HCT116 (cell line): Measurements from ENCODE around the gene CHST11. TPM values are rescaled to one million over a fixed set of nuclear protein-coding genes. Genes with fewer than 3 reads are reported as not detected.

Experiments used
- ATAC-seq: fragments of 200-7000 bp; cut with Tn5 transposase; 2 replicates; pipeline ENCODE4 v1.9.1; 2020; ENCODE audit warnings: mild to moderate bottlenecking, moderate library complexity
- BruUV-seq: library from RNA; stranded (reverse); fragments of 400-500 nt; replicated peaks from 2 replicates; lab custom pipeline; 2021; lab: Mats Ljungman, UMichigan
- CTCF ChIA-PET: fragments of 300-600 bp; sonication (Branson Sonifier 250); formaldehyde crosslinking; loops from one replicate; lab custom pipeline; 2021; ENCODE audit warnings: antibody characterized with exemption; lab: Charles Lee
- POLR2A ChIA-PET: fragments of 300-600, 350-600 bp; sonication (Branson Sonifier 250); formaldehyde crosslinking; loops from one replicate; lab custom pipeline; 2021; ENCODE audit warnings: antibody characterized with exemption; lab: Charles Lee
- RAD21 ChIA-PET, 2 experiments: fragments of 300-600 bp; sonication (Branson Sonifier 250); formaldehyde crosslinking; loops; one replicate each; lab custom pipeline; 2023; ENCODE audit warnings: low total read pairs in 2 of 2; ENCODE audit not compliant: uncharacterized antibody in 2 of 2, unreplicated experiment in 2 of 2, low non-redundant PET in 1 of 2; lab: Charles Lee
- DNase-seq: peaks from one replicate; pipeline ENCODE4 v3.0.0-alpha.2; 2010; ENCODE audit warnings: low read depth, low spot score
- H2AFZ ChIP-seq: fragments of 200-600 bp; shearing (Covaris generic), sonication (generic); 2 replicates; pipeline ENCODE4 v1.6.1; 2017; ENCODE audit warnings: low read depth, mixed run types, mixed read lengths, antibody characterized with exemption, low read length; ENCODE audit not compliant: poor library complexity, severe bottlenecking
- H3K27ac ChIP-seq: 2 replicates; pipeline ENCODE4 v1.5.1; 2012; ENCODE audit warnings: low read depth, low read length
- H3K27me3 ChIP-seq: fragments of 200-600 bp; sonication (generic); 2 replicates; pipeline ENCODE4 v1.6.1; 2016; ENCODE audit warnings: mixed run types, low read length, mixed read lengths; ENCODE audit not compliant: insufficient read depth
- H3K36me3 ChIP-seq, 2 experiments: fragments of 200-500 bp in 1 of 2; fragments of 200-600 bp in 1 of 2; sonication (Bioruptor generic) in 1 of 2; sonication (generic) in 1 of 2; 2 replicates each; pipeline versions ENCODE4 v1.5.1 to v1.6.1; 2014 to 2016; ENCODE audit warnings: low read length in 2 of 2, inconsistent platforms in 1 of 2, mixed read lengths in 1 of 2, mixed run types in 1 of 2; ENCODE audit not compliant: insufficient read depth in 2 of 2, control insufficient read depth in 1 of 2
- H3K4me1 ChIP-seq, 2 experiments: fragments of 200-600 bp in 1 of 2; sonication (generic) in 1 of 2; 2 replicates each; pipeline versions ENCODE4 v1.5.1 to v1.6.1; 2012 to 2017; ENCODE audit warnings: low read length in 2 of 2, inconsistent platforms in 1 of 2, mild to moderate bottlenecking in 1 of 2, mixed read lengths in 1 of 2, mixed run types in 1 of 2, moderate library complexity in 1 of 2; ENCODE audit not compliant: insufficient read depth in 2 of 2, control insufficient read depth in 1 of 2
- H3K4me2 ChIP-seq: fragments of 200-600 bp; sonication (generic); 2 replicates; pipeline ENCODE4 v1.6.1; 2017; ENCODE audit warnings: mixed run types, low read length, mixed read lengths
- H3K4me3 ChIP-seq, 2 experiments: fragments of 200-600 bp in 1 of 2; sonication (generic) in 1 of 2; replicated peaks in 1 of 2; 2 replicates each; pipeline ENCODE4 v1.5.1; 2011 to 2016; ENCODE audit warnings: low read length in 2 of 2, control low read depth in 1 of 2, low read depth in 1 of 2, mild to moderate bottlenecking in 1 of 2, mixed read lengths in 1 of 2, mixed run types in 1 of 2
- H3K79me2 ChIP-seq: fragments of 200-600 bp; sonication (generic); 2 replicates; pipeline ENCODE4 v1.6.1; 2017; ENCODE audit warnings: mild to moderate bottlenecking, mixed run types, low read length, moderate library complexity, mixed read lengths; ENCODE audit not compliant: insufficient read depth
- H3K9ac ChIP-seq: fragments of 200-600 bp; sonication (generic); 2 replicates; pipeline ENCODE4 v1.6.1; 2016; ENCODE audit warnings: low read length, mixed read lengths
- H3K9me2 ChIP-seq: fragments of 200-600 bp; sonication (generic), shearing (Covaris generic); 2 replicates; pipeline ENCODE4 v1.6.1; 2017; ENCODE audit warnings: mixed run types, mild to moderate bottlenecking, moderate library complexity; ENCODE audit not compliant: insufficient read depth
- H3K9me3 ChIP-seq, 2 experiments: fragments of 200-500 bp in 1 of 2; fragments of 200-600 bp in 1 of 2; sonication (Bioruptor generic) in 1 of 2; sonication (generic) in 1 of 2; 2 replicates each; pipeline ENCODE4 v1.6.1; 2014 to 2017; ENCODE audit warnings: low read length in 2 of 2, mixed read lengths in 2 of 2, inconsistent platforms in 1 of 2, low read depth in 1 of 2, mild to moderate bottlenecking in 1 of 2, mixed run types in 1 of 2, moderate library complexity in 1 of 2; ENCODE audit not compliant: control insufficient read depth in 1 of 2, insufficient read depth in 1 of 2
- H4K20me1 ChIP-seq: fragments of 200-600 bp; sonication (generic), shearing (Covaris generic); 2 replicates; pipeline ENCODE4 v1.6.1; 2017; ENCODE audit warnings: mixed run types, mild to moderate bottlenecking, moderate library complexity; ENCODE audit not compliant: insufficient read depth
- CBX3 ChIP-seq: IDR thresholded peaks from 2 replicates; pipeline ENCODE4 v1.6.1; 2012; ENCODE audit warnings: low read depth
- CEBPB ChIP-seq: IDR thresholded peaks from 2 replicates; pipeline ENCODE4 v1.6.1; 2012; ENCODE audit warnings: low read depth
- EGR1 ChIP-seq: IDR thresholded peaks from 2 replicates; pipeline ENCODE4 v1.6.1; 2012; ENCODE audit warnings: low read depth
- EZH2 ChIP-seq: fragments of 200-600 bp; sonication (generic); IDR thresholded peaks from 2 replicates; pipeline ENCODE4 v1.6.1; 2017; ENCODE audit warnings: antibody characterized with exemption, mixed run types
- EZH2phosphoT487 ChIP-seq: fragments of 200-600 bp; IDR thresholded peaks from 2 replicates; pipeline ENCODE4 v1.6.1; 2018; ENCODE audit warnings: antibody characterized with exemption, borderline replicate concordance
- FOSL1 ChIP-seq: IDR thresholded peaks from 2 replicates; pipeline ENCODE4 v1.6.1; 2012; ENCODE audit warnings: low read depth
- JUND ChIP-seq: IDR thresholded peaks from 2 replicates; pipeline ENCODE4 v1.6.1; 2012
- POLR2A ChIP-seq: IDR thresholded peaks from 2 replicates; pipeline ENCODE4 v1.7.0; 2011; ENCODE audit warnings: borderline replicate concordance; ENCODE audit not compliant: insufficient read depth, insufficient read length; ENCODE audit errors: extremely low read depth
- POLR2AphosphoS5 ChIP-seq: IDR thresholded peaks from 2 replicates; pipeline ENCODE4 v1.6.1; 2011; ENCODE audit warnings: mild to moderate bottlenecking, low read depth, low read length, moderate library complexity
- RAD21 ChIP-seq: IDR thresholded peaks from 2 replicates; pipeline ENCODE4 v1.6.1; 2012; ENCODE audit warnings: low read depth, mild to moderate bottlenecking
- SP1 ChIP-seq: IDR thresholded peaks from 2 replicates; pipeline ENCODE4 v1.6.1; 2012; ENCODE audit warnings: low read depth
- SRF ChIP-seq: IDR thresholded peaks from 2 replicates; pipeline ENCODE4 v1.6.1; 2012; ENCODE audit warnings: low read depth
- TCF7L2 ChIP-seq: IDR thresholded peaks from 2 replicates; pipeline ENCODE4 v1.7.0; 2011; ENCODE audit warnings: borderline replicate concordance, inconsistent platforms; ENCODE audit not compliant: insufficient read depth, insufficient read length; ENCODE audit errors: extremely low read depth
- YY1 ChIP-seq: IDR thresholded peaks from 2 replicates; pipeline ENCODE4 v1.6.1; 2011; ENCODE audit warnings: low read length, low read depth, moderate library complexity, mild to moderate bottlenecking; ENCODE audit not compliant: insufficient replicate concordance; ENCODE audit errors: extremely low read depth
- ZFX ChIP-seq: fragments of 450-650 bp; IDR thresholded peaks from 2 replicates; pipeline ENCODE4 v1.6.1; 2017
- intact Hi-C: fragments of 100-400 bp; cut with micrococcal nuclease; formaldehyde crosslinking; loops from 2 replicates; pipeline ENCODE4 v1.10.0; 2022
- total RNA-seq: library from RNA; stranded (reverse); gene quantifications from one replicate; pipeline ENCODE4 v1.2.1, GENCODE V29; 2021; ENCODE audit not compliant: unreplicated experiment
- TF ChIP-seq, protein P1 (sequence below), 3 experiments: fragments of 200-600 bp in 1 of 3; sonication (generic) in 1 of 3; IDR thresholded peaks in 2 of 3; conservative IDR thresholded peaks in 1 of 3; 2 replicates each; pipeline ENCODE4 v1.5.1; 2012 to 2017; ENCODE audit warnings: low read depth in 2 of 3, low read length in 2 of 3, antibody characterized with exemption in 1 of 3, borderline replicate concordance in 1 of 3, control low read depth in 1 of 3, mild to moderate bottlenecking in 1 of 3, mixed read lengths in 1 of 3, mixed run types in 1 of 3, moderate library complexity in 1 of 3; ENCODE audit not compliant: insufficient read depth in 1 of 3
- TF ChIP-seq, protein P2 (sequence below): IDR thresholded peaks from 2 replicates; pipeline ENCODE4 v1.6.1; 2011; ENCODE audit warnings: mild to moderate bottlenecking, low read length, moderate library complexity; ENCODE audit not compliant: insufficient replicate concordance; ENCODE audit errors: extremely low read depth
- TF ChIP-seq, protein P3 (sequence below): IDR thresholded peaks from 2 replicates; pipeline ENCODE4 v1.6.1; 2012
- TF ChIP-seq, protein P4 (sequence below): IDR thresholded peaks from 2 replicates; pipeline ENCODE4 v1.6.1; 2012; ENCODE audit warnings: low read depth

CHST11 gene
- total RNA-seq, 1 experiment from 2014 or later: 10.1 TPM

DNA sequence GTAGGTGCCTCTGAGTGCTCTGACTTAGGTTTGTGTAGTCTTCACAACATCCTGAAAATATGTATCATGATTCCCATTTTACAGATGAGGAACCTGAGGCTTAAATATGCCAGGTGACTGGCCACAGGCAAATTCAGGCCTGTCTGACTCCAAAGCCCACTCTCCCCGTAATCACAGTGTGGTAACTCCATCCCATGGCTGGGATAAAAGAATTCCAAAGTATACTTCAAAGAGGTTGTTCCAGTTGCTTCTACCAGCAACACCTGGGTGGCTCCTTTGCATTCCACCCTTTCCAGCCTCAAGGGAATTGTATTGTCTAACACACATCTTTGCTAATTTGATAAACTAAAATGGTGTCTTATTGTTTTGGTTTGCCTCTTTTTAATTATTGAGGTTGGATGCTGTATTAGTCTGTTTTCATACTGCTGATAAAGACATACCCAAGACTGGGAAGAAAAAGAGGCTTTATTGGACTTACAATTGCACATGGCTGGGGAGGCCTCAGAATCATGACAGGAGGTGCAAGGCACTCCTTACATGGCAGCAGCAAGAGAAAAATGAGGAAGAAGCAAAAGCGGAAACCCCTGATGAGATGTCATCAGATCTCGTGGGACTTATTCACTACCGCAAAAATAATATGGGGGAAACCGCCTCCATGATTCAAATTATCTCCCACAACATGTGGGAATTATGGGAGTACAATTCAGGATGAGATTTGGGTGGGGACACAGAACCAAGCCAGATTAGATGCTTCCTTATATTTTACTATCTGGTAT, 9.9 kb upstream of the CHST11 start:
- Histone ChIP-seq H3K79me2 (no peaks in the 10 kb centered on the region), H3K4me2 (no peak overlapping the region), H3K9me3 (no peaks in the 10 kb centered on the region), H2AFZ (no peak overlapping the region), H4K20me1 (no peaks in the 10 kb centered on the region), H3K27me3 (no peaks in the 10 kb centered on the region), H3K4me1 (no peaks in the 10 kb centered on the region), H3K9me2 (no peaks in the 10 kb centered on the region), H3K36me3 (no peaks in the 10 kb centered on the region), H3K9ac (no peak overlapping the region), H3K4me3 (no peak overlapping the region), H3K27ac (no peak overlapping the region)
- CTCF ChIA-PET: no interaction called here
- intact Hi-C loops: no loop called here
- no peak for ATAC-seq
- POLR2A ChIA-PET: no interaction called here
- DNase-seq: no peak
- BruUV-seq: no TSS peak
- RAD21 ChIA-PET: no interaction called here
- no peak for TF ChIP-seq SRF
- no peak for TF ChIP-seq EZH2
- no peak for TF ChIP-seq ZFX
- no peak for TF ChIP-seq POLR2A
- TF ChIP-seq EGR1: no peak
- TF ChIP-seq, protein P1, sequence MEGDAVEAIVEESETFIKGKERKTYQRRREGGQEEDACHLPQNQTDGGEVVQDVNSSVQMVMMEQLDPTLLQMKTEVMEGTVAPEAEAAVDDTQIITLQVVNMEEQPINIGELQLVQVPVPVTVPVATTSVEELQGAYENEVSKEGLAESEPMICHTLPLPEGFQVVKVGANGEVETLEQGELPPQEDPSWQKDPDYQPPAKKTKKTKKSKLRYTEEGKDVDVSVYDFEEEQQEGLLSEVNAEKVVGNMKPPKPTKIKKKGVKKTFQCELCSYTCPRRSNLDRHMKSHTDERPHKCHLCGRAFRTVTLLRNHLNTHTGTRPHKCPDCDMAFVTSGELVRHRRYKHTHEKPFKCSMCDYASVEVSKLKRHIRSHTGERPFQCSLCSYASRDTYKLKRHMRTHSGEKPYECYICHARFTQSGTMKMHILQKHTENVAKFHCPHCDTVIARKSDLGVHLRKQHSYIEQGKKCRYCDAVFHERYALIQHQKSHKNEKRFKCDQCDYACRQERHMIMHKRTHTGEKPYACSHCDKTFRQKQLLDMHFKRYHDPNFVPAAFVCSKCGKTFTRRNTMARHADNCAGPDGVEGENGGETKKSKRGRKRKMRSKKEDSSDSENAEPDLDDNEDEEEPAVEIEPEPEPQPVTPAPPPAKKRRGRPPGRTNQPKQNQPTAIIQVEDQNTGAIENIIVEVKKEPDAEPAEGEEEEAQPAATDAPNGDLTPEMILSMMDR (IDR thresholded peaks at IDR 0.05 in 2 of 3, conservative IDR thresholded peaks at IDR 0.05 in 1 of 3; ENCODE audit: borderline replicate concordance in 1 of 3, insufficient read depth in 1 of 3, low read depth in 2 of 3, low read length in 2 of 3): no peak
- TF ChIP-seq RAD21: no peak
- TF ChIP-seq, protein P2, sequence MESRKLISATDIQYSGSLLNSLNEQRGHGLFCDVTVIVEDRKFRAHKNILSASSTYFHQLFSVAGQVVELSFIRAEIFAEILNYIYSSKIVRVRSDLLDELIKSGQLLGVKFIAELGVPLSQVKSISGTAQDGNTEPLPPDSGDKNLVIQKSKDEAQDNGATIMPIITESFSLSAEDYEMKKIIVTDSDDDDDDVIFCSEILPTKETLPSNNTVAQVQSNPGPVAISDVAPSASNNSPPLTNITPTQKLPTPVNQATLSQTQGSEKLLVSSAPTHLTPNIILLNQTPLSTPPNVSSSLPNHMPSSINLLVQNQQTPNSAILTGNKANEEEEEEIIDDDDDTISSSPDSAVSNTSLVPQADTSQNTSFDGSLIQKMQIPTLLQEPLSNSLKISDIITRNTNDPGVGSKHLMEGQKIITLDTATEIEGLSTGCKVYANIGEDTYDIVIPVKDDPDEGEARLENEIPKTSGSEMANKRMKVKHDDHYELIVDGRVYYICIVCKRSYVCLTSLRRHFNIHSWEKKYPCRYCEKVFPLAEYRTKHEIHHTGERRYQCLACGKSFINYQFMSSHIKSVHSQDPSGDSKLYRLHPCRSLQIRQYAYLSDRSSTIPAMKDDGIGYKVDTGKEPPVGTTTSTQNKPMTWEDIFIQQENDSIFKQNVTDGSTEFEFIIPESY: no peak
- TF ChIP-seq, protein P3, sequence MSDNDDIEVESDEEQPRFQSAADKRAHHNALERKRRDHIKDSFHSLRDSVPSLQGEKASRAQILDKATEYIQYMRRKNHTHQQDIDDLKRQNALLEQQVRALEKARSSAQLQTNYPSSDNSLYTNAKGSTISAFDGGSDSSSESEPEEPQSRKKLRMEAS: no peak
- no peak for TF ChIP-seq CEBPB
- TF ChIP-seq JUND: no peak
- no peak for TF ChIP-seq EZH2phosphoT487
- TF ChIP-seq, protein P4, sequence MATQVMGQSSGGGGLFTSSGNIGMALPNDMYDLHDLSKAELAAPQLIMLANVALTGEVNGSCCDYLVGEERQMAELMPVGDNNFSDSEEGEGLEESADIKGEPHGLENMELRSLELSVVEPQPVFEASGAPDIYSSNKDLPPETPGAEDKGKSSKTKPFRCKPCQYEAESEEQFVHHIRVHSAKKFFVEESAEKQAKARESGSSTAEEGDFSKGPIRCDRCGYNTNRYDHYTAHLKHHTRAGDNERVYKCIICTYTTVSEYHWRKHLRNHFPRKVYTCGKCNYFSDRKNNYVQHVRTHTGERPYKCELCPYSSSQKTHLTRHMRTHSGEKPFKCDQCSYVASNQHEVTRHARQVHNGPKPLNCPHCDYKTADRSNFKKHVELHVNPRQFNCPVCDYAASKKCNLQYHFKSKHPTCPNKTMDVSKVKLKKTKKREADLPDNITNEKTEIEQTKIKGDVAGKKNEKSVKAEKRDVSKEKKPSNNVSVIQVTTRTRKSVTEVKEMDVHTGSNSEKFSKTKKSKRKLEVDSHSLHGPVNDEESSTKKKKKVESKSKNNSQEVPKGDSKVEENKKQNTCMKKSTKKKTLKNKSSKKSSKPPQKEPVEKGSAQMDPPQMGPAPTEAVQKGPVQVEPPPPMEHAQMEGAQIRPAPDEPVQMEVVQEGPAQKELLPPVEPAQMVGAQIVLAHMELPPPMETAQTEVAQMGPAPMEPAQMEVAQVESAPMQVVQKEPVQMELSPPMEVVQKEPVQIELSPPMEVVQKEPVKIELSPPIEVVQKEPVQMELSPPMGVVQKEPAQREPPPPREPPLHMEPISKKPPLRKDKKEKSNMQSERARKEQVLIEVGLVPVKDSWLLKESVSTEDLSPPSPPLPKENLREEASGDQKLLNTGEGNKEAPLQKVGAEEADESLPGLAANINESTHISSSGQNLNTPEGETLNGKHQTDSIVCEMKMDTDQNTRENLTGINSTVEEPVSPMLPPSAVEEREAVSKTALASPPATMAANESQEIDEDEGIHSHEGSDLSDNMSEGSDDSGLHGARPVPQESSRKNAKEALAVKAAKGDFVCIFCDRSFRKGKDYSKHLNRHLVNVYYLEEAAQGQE: no peak
- TF ChIP-seq YY1: no peak
- TF ChIP-seq POLR2AphosphoS5: no peak
- TF ChIP-seq FOSL1: no peak
- TF ChIP-seq TCF7L2: no peak
- no peak for TF ChIP-seq CBX3
- no peak for TF ChIP-seq SP1
